ENCODE data around the gene SREBF1.

Gene SREBF1

GRCh38 chr17:17822616-17823015 lies 14.2 kb downstream of the SREBF1 start:
- no peak for DNase-seq

GRCh38 chr17:17822189-17822588 lies 14.6 kb downstream of the SREBF1 start:
- DNase-seq, result no peak

GRCh38 chr17:17820463-17821158 lies 16.2 kb downstream of the SREBF1 start:
- no peak for DNase-seq

- no peak for DNase-seq
These were observed 16.7 kb downstream of the SREBF1 start for GRCh38 chr17:17820046-17820445.

GRCh38 chr17:17819561-17819995 lies 17.2 kb downstream of the SREBF1 start:
- DNase-seq, result no peak

- DNase-seq, result no peak
These were observed 17.7 kb downstream of the SREBF1 start for GRCh38 chr17:17819111-17819510.

- DNase-seq, result no peak
These were observed 18.7 kb downstream of the SREBF1 start for GRCh38 chr17:17818088-17818526.

GRCh38 chr17:17817552-17817947 lies 19.2 kb downstream of the SREBF1 start:
- no peak for DNase-seq

GRCh38 chr17:17816831-17817551 lies 19.8 kb downstream of the SREBF1 start:
- DNase-seq, result no peak

- no peak for DNase-seq
These were observed 20.5 kb downstream of the SREBF1 start for GRCh38 chr17:17816240-17816814.

- DNase-seq, result no peak
These were observed 21.2 kb downstream of the SREBF1 start for GRCh38 chr17:17815436-17816200.

GRCh38 chr17:17815062-17815406 lies 21.8 kb downstream of the SREBF1 start:
- no peak for DNase-seq

- DNase-seq, result no peak
These were observed 22.4 kb downstream of the SREBF1 start for GRCh38 chr17:17814162-17815061.

- no peak for DNase-seq
These were observed 23.1 kb downstream of the SREBF1 start for GRCh38 chr17:17813725-17814095.

- DNase-seq, result no peak
These were observed 23.6 kb downstream of the SREBF1 start for GRCh38 chr17:17813055-17813724.

GRCh38 chr17:17812211-17813054 lies 24.4 kb downstream of the SREBF1 start:
- no peak for DNase-seq

- no peak for DNase-seq
These were observed 25.2 kb downstream of the SREBF1 start for GRCh38 chr17:17811381-17812210.

- no peak for DNase-seq
These were observed 25.9 kb downstream of the SREBF1 start for GRCh38 chr17:17810895-17811248.

GRCh38 chr17:17810084-17810894 lies 26.5 kb downstream of the SREBF1 start:
- DNase-seq, result no peak
